Measurements from ENCODE around the gene PAFAH2. TPM values are rescaled to one million over a fixed set of nuclear protein-coding genes. Genes with fewer than 3 reads are reported as not detected.

The PAFAH2 gene
- total and polyA plus RNA-seq, 11 donors: 5.8 to 18.6 (median 9.2) TPM

DNA sequence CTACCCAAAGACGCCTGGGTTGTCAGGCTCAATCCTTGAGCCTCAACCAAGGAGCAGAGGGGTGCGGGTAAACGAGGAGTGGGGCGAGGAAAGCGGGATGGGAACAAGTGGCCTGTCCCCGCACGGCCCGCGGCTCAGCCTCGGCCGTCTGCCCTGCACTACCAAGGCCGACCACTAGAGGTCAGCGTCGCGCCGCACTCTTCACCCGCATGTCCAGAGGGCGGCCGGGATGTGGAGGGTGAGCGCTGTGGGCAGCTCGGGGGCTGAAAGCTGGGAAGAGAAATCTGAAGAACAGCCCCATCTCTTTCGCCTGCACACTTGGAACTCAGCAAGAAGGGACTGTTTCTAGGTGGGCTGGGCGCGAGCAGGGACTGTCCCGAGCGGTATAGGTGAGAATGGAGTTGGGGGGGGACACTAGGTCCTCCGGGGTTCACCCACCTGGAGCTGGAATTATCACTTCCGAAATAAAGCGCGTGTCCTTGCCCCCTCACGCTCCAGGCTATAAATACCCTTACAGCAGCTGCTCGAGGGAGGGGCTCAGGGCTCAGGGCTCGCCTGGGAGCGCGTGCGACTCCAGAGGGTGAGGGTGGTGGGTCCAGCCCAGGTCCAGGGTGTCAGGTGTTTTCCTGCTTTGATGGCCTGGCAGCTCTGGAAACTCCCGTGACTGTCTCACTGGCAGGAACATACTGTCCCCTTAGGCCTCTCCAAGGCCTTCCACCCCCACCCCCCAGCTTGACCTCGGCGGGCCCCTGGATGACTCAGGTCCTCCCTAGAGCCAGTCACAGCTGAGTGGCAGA lies 38.3 kb upstream of the PAFAH2 start:
- TF ChIP-seq POLR2A (IDR thresholded peaks at IDR 0.05): no peak
- TF ChIP-seq, protein P1, sequence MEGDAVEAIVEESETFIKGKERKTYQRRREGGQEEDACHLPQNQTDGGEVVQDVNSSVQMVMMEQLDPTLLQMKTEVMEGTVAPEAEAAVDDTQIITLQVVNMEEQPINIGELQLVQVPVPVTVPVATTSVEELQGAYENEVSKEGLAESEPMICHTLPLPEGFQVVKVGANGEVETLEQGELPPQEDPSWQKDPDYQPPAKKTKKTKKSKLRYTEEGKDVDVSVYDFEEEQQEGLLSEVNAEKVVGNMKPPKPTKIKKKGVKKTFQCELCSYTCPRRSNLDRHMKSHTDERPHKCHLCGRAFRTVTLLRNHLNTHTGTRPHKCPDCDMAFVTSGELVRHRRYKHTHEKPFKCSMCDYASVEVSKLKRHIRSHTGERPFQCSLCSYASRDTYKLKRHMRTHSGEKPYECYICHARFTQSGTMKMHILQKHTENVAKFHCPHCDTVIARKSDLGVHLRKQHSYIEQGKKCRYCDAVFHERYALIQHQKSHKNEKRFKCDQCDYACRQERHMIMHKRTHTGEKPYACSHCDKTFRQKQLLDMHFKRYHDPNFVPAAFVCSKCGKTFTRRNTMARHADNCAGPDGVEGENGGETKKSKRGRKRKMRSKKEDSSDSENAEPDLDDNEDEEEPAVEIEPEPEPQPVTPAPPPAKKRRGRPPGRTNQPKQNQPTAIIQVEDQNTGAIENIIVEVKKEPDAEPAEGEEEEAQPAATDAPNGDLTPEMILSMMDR (IDR thresholded peaks at IDR 0.05): peak; percentile 98 to 100 (median 99)
- peak; percentile 79 to 88 (median 82) for ATAC-seq
- WGBS, 4 donors: 6 to 10% (median 7%) methylated on average over 11 to 39 of the region's 39 CpGs
- Histone ChIP-seq H3K27ac (peak overlapping the region; percentile 60 to 97 (median 92)), H3K9me3 (no peaks in the 10 kb centered on the region), H3K4me3 (peak overlapping the region; percentile 66 to 97 (median 75)), H3K27me3 (peaks cover 0 to 7% (median 0%) of the 10 kb centered on the region in 9 donors), H3K36me3 (no peaks in the 10 kb centered on the region), H3K4me1 (peaks cover 0 to 36% (median 10%) of the 10 kb centered on the region in 12 donors)
- DNase-seq: peak; percentile 83 to 93 (median 89)
- intact Hi-C loops (cut with DNase I): loop anchor here in 9 of 10 donors (1.0 to 10.0 kb wide), 17 partner anchors 29 to 279 kb away; partner anchors contain the start of genes CEP85 (in 4 of the 9), CD52 (in 1 of the 9), FAM110D (in 1 of the 9) and SH3BGRL3 (in 1 of the 9)

- Histone ChIP-seq H3K9me3 (no peaks in the 10 kb centered on the region), H3K27ac (peak overlapping the region; percentile 60 to 97 (median 92)), H3K27me3 (peaks cover 0 to 7% (median 0%) of the 10 kb centered on the region in 9 donors), H3K36me3 (no peaks in the 10 kb centered on the region), H3K4me1 (peaks cover 0 to 36% (median 10%) of the 10 kb centered on the region in 12 donors), H3K4me3 (peak overlapping the region; percentile 66 to 97 (median 75))
- DNase-seq (peak; percentile 95 to 98 (median 96)), ATAC-seq (peak; percentile 76 to 91 (median 87))
- TF ChIP-seq, protein P1 (IDR thresholded peaks at IDR 0.05): peak in 2 of 12 donors; percentile 6 to 26
- peak; percentile 90 to 98 for TF ChIP-seq POLR2A (IDR thresholded peaks at IDR 0.05)
- WGBS, 4 donors: 0 to 1% (median 1%) methylated on average over 35 to 60 of the region's 60 CpGs
- intact Hi-C loops (cut with DNase I): loop anchor here in 9 of 10 donors (1.0 to 10.0 kb wide), 12 partner anchors 47 to 279 kb away; partner anchors contain the start of genes CEP85 (in 4 of the 9), CD52 (in 1 of the 9), FAM110D (in 1 of the 9) and SH3BGRL3 (in 1 of the 9)
Observed at GRCh38 chr1:26035203-26035958, 37.5 kb upstream of the PAFAH2 start.

GRCh38 chr1:26034504-26035202 lies 36.8 kb upstream of the PAFAH2 start:
- H3K27me3 ChIP-seq: peaks cover 0 to 7% (median 0%) of the 10 kb centered on the region in 9 donors
- H3K9me3 ChIP-seq: no peaks in the 10 kb centered on the region
- intact Hi-C loops (cut with DNase I): loop anchor here in 9 of 10 donors (1.0 to 10.0 kb wide), 12 partner anchors 48 to 280 kb away; partner anchors contain the start of genes CEP85 (in 4 of the 9), CD52 (in 1 of the 9), FAM110D (in 1 of the 9) and SH3BGRL3 (in 1 of the 9)
- TF ChIP-seq, protein P1 (IDR thresholded peaks at IDR 0.05): no peak
- no peak for TF ChIP-seq POLR2A (IDR thresholded peaks at IDR 0.05)
- DNase-seq (no peak), ATAC-seq (no peak)
- no peaks in the 10 kb centered on the region for H3K36me3 ChIP-seq
- H3K27ac ChIP-seq: peak overlapping the region in 11 of 12 donors; percentile 89 to 97 (median 94)
- WGBS, 4 donors: 2 to 18% (median 12%) methylated on average over 9 to 15 of the region's 15 CpGs
- H3K4me3 ChIP-seq: peak overlapping the region; percentile 66 to 97 (median 75)
- peaks cover 0 to 36% (median 10%) of the 10 kb centered on the region in 12 donors for H3K4me1 ChIP-seq

All from heart left ventricle (tissue), 16 donors.